ENCODE measurements around the gene ARHGAP4. TPM values are rescaled to one million over a fixed set of nuclear protein-coding genes. Genes with fewer than 3 reads are reported as not detected.

The ARHGAP4 gene
- total and polyA plus RNA-seq, 2 experiments from 2014 or later = 6.2 to 6.4 TPM

GRCh38 chrX:153951683-153952372 lies 25.8 kb upstream of the ARHGAP4 start:
- Histone ChIP-seq H3K4me2 (no peak overlapping the region), H3K4me1 (ENCODE audit: insufficient read depth) (no peaks in the 10 kb centered on the region), H3K27ac (no peak overlapping the region), H3K79me2 (no peaks in the 10 kb centered on the region), H3K36me3 (replicated peaks; ENCODE audit: insufficient read depth, low read depth) (no peaks in the 10 kb centered on the region), H4K20me1 (ENCODE audit: insufficient read depth, poor library complexity, severe bottlenecking) (no peaks in the 10 kb centered on the region), H2AFZ (no peak overlapping the region), H3K9me3 (ENCODE audit: low read depth) (no peaks in the 10 kb centered on the region), H3K9me2 (replicated peaks; ENCODE audit: insufficient read depth) (no peaks in the 10 kb centered on the region), H3K27me3 (no peaks in the 10 kb centered on the region), H3K4me3 (no peak overlapping the region)
- TF ChIP-seq EZH2 (IDR thresholded peaks at IDR 0.05; ENCODE audit: borderline replicate concordance) (no peak), CTCF (IDR thresholded peaks at IDR 0.05; ENCODE audit: poor library complexity) (no peak), EZH2phosphoT487 (IDR thresholded peaks at IDR 0.05; ENCODE audit: low read depth, severe bottlenecking, unreplicated experiment) (no peak)
- no peak for DNase-seq (ENCODE audit: low spot score)
- 93% methylated on average over 27 of the region's 28 CpGs for WGBS (ENCODE audit: low lambda C conversion rate, missing lambda C conversion rate)

DNA sequence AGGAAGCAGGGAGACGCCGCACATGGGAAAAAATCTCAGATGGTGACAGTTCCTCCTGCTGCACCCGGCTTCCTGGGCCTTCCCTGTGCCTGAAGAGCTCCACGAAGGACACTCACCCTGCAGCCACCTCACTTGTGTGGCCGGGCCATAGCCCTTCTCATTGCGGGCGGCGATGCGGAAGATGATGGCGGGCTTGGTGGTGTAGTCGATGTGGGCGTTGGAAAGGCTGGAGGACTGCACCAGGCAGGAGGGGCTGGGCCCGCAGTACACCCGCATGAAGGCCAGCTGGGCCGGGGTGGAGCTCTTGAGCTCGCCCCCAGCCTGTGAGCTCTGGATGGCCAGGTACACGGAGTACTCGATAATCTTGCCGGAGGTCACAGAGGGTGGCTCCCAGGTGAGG lies 24.1 kb upstream of the ARHGAP4 start:
- Histone ChIP-seq H2AFZ (no peak overlapping the region), H3K4me3 (no peak overlapping the region), H3K9me3 (ENCODE audit: low read depth) (no peaks in the 10 kb centered on the region), H4K20me1 (ENCODE audit: insufficient read depth, poor library complexity, severe bottlenecking) (no peaks in the 10 kb centered on the region), H3K9me2 (replicated peaks; ENCODE audit: insufficient read depth) (no peaks in the 10 kb centered on the region), H3K27me3 (no peaks in the 10 kb centered on the region), H3K27ac (no peak overlapping the region), H3K36me3 (replicated peaks; ENCODE audit: insufficient read depth, low read depth) (no peaks in the 10 kb centered on the region), H3K4me2 (no peak overlapping the region), H3K79me2 (no peaks in the 10 kb centered on the region), H3K4me1 (ENCODE audit: insufficient read depth) (no peaks in the 10 kb centered on the region)
- no peak for DNase-seq (ENCODE audit: low spot score)
- 88% methylated on average over 19 of the region's 19 CpGs for WGBS (ENCODE audit: low lambda C conversion rate, missing lambda C conversion rate)
- TF ChIP-seq CTCF (IDR thresholded peaks at IDR 0.05; ENCODE audit: poor library complexity) (no peak), EZH2phosphoT487 (IDR thresholded peaks at IDR 0.05; ENCODE audit: low read depth, severe bottlenecking, unreplicated experiment) (no peak), EZH2 (IDR thresholded peaks at IDR 0.05; ENCODE audit: borderline replicate concordance) (no peak)

DNA sequence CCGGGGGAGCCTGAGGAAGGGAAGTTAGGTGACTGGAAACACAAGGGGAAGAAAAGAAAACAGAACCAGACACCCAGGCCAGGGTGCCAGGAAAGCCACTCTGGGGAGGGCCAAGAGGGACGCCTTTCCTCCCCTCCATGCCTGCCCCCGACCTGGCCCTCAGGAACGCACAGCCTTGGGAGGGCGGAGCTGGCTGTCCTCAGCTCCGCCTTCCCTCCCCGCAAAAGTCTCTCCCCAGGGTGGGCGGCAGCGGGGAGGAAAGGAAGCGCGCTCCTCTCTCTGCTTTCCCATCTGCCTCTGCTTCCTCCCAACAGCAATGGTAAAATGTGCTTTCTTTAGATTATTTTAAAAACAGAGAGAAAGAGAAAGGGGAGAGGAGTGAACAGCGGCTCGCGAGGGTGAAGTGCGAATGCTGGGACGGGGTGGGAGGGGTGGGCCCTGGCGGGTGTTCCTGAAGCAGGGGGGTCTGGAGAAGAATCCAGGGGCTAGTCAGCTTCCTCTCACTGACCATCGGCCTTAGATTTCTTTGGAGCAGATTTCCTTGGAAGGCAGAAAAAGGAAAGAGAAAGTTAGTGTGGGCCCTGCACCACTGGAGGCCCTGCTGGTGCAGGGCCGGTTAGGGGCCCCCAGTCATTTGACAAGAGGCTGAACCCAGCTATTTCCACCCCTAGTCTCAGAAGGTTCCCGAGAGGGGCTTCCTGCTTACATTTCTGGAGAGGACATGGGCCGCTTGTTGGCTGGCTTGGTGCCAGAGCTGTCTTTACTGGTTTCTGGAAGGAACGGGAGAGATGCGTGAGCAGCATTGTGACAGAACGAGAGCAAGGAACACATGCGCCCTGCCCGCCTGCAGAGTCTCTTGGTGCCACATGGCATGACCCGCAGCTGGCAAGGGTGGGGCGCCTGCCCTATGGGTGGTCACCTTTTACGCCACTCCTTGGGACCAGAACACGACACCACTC lies 23.1 kb upstream of the ARHGAP4 start:
- no peak overlapping the region for H3K4me3 ChIP-seq
- no peak for DNase-seq (ENCODE audit: low spot score)
- TF ChIP-seq EZH2phosphoT487 (IDR thresholded peaks at IDR 0.05; ENCODE audit: low read depth, severe bottlenecking, unreplicated experiment) (no peak), EZH2 (IDR thresholded peaks at IDR 0.05; ENCODE audit: borderline replicate concordance) (no peak), CTCF (IDR thresholded peaks at IDR 0.05; ENCODE audit: poor library complexity) (no peak)
- H2AFZ ChIP-seq = no peak overlapping the region
- H4K20me1 ChIP-seq (ENCODE audit: insufficient read depth, poor library complexity, severe bottlenecking) = no peaks in the 10 kb centered on the region
- no peaks in the 10 kb centered on the region for H3K9me3 ChIP-seq (ENCODE audit: low read depth)
- H3K27ac ChIP-seq = no peak overlapping the region
- 85% methylated on average over 28 of the region's 30 CpGs for WGBS (ENCODE audit: low lambda C conversion rate, missing lambda C conversion rate)
- no peaks in the 10 kb centered on the region for H3K27me3 ChIP-seq
- H3K9me2 ChIP-seq (replicated peaks; ENCODE audit: insufficient read depth) = no peaks in the 10 kb centered on the region
- H3K36me3 ChIP-seq (replicated peaks; ENCODE audit: insufficient read depth, low read depth) = no peaks in the 10 kb centered on the region
- H3K4me1 ChIP-seq (ENCODE audit: insufficient read depth) = no peaks in the 10 kb centered on the region
- H3K79me2 ChIP-seq = no peaks in the 10 kb centered on the region
- no peak overlapping the region for H3K4me2 ChIP-seq
